ENCODE data around the gene BPTF.

DNA sequence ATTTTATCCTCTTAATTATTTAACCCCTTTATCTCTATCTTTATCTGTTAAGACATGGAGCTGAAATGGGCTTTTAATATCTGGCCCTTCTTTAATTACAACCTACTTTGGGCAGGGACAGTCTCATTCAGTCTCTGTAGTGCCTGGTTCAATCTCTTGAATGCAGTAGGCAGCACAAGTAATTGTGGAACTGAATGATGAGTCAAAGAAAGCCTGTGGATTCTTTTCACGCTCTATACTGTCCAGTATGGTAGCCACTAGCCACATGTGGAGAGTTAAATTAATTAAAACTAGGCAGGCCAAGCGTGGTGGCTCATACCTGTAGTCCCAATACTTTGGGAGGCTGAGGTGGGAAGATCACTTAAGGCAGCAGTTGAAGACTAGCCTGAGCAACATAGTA lies 9.3 kb downstream of the BPTF start:
- TF ChIP-seq, protein P1, sequence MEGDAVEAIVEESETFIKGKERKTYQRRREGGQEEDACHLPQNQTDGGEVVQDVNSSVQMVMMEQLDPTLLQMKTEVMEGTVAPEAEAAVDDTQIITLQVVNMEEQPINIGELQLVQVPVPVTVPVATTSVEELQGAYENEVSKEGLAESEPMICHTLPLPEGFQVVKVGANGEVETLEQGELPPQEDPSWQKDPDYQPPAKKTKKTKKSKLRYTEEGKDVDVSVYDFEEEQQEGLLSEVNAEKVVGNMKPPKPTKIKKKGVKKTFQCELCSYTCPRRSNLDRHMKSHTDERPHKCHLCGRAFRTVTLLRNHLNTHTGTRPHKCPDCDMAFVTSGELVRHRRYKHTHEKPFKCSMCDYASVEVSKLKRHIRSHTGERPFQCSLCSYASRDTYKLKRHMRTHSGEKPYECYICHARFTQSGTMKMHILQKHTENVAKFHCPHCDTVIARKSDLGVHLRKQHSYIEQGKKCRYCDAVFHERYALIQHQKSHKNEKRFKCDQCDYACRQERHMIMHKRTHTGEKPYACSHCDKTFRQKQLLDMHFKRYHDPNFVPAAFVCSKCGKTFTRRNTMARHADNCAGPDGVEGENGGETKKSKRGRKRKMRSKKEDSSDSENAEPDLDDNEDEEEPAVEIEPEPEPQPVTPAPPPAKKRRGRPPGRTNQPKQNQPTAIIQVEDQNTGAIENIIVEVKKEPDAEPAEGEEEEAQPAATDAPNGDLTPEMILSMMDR (IDR thresholded peaks at IDR 0.05; ENCODE audit: borderline replicate concordance, extremely low read depth, low read length, poor library complexity, severe bottlenecking) = no peak
- no peak for TF ChIP-seq EZH2 (IDR thresholded peaks at IDR 0.05; ENCODE audit: borderline replicate concordance, low read depth, low read length, severe bottlenecking)
